CD4-positive, alpha-beta T cell treated with Interferon gamma for 1 hour (primary cell): ENCODE results near the gene FBXO31.

Experiments
- DNase-seq: peaks from one replicate; pipeline ENCODE4 v3.0.0-alpha.2; 2020

Gene FBXO31, protein sequence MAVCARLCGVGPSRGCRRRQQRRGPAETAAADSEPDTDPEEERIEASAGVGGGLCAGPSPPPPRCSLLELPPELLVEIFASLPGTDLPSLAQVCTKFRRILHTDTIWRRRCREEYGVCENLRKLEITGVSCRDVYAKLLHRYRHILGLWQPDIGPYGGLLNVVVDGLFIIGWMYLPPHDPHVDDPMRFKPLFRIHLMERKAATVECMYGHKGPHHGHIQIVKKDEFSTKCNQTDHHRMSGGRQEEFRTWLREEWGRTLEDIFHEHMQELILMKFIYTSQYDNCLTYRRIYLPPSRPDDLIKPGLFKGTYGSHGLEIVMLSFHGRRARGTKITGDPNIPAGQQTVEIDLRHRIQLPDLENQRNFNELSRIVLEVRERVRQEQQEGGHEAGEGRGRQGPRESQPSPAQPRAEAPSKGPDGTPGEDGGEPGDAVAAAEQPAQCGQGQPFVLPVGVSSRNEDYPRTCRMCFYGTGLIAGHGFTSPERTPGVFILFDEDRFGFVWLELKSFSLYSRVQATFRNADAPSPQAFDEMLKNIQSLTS

GRCh38 chr16:87383505-87384161 lies at the start of gene FBXO31:
FBXO31 (minus strand) TSS chr16:87383776; CDS start chr16:87383744, 32 bp downstream.
- DNase-seq, result peak; percentile 85

DNA sequence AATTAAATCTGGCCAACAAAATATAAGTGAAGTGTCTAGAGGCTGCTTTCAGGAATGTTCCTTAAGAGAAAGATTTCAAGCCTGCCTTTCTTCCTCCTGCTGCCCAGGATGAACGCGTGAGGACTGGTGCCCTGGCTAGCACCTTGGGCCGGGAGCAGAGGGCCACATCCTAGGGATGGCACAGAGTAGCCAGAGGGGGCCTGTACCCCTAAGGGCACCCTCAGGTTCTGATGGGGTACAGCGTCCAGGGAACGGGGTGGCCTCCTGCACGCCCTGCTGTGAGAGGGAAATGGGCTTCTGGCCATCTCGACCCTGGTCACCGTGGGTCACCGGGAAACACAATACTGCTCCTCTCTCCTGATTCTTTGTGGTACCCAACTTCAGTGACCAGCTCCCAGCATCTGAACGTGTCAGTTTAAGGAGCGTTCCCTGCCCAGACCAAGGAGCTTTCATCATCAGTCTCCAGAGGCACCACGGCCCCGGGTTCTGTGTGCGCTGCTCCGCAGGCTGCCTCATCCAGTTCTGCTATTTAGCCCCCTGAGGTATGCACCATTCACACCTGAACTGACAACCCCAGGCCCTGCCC lies 48.8 kb upstream of the FBXO31 start:
- DNase-seq, result no peak

DNA sequence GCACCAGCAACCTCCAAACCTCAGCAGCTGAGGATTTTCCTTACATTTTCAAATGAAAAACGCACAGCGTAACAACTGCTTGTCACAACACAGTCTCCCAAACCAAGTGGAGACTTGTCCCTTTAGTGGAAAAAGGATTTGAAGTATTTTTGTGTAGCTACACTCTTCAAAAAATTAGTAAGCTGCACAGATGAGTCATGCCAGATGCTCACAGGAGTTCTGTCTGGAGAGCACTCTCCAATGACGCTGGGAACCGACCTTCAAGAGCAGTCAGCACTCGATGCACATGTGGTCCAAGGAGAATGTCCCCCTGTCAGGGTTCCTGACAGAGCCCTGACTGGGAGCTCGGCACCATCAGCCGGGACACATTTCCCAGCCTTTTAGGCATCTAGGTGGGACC lies 48.4 kb upstream of the FBXO31 start:
- no peak for DNase-seq

- no peak for DNase-seq
These were observed 43.0 kb upstream of the FBXO31 start for GRCh38 chr16:87426423-87427215.

GRCh38 chr16:87425941-87426340 lies 42.4 kb upstream of the FBXO31 start:
- DNase-seq, result no peak

GRCh38 chr16:87424266-87424665 lies 40.7 kb upstream of the FBXO31 start:
- no peak for DNase-seq

DNA sequence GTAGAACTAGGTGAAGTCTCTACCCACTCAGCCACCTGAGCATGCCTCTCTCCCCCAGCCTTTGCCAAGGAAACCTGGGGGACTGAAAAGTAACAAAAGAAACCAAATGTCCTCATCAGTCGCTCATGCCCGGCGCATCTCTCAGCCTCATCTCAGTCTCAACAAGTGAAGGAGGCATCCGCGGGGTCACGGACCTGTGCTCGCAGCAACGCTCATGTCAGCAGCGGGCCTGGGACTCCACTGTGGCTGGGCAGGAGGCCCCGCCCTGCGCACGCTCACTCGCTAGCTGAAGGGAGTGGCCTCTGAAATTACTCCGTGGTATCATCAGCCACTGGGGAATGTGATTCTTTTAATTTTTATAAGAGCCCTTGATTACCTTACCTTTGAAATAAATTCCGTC lies 39.9 kb upstream of the FBXO31 start:
- DNase-seq, result no peak

DNA sequence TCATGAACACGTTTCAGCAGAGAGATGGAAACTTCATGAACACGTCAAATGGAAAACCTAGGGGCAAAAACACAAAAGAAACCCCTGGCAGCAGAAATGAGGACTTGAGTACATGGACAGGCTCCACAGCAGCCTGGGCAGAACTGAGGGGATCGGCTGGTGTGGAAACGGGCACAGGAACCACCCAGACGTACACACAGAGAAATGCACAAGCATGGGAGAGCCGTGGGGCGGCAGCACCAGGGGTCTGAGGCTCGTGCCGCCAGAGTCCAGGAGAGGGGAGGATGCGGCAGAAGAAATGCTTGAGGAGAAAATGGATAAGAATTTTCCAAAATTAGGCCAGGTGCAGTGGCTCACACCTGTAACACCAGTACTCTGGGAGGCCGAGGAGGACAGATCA lies 38.5 kb upstream of the FBXO31 start:
- DNase-seq, result no peak

DNA sequence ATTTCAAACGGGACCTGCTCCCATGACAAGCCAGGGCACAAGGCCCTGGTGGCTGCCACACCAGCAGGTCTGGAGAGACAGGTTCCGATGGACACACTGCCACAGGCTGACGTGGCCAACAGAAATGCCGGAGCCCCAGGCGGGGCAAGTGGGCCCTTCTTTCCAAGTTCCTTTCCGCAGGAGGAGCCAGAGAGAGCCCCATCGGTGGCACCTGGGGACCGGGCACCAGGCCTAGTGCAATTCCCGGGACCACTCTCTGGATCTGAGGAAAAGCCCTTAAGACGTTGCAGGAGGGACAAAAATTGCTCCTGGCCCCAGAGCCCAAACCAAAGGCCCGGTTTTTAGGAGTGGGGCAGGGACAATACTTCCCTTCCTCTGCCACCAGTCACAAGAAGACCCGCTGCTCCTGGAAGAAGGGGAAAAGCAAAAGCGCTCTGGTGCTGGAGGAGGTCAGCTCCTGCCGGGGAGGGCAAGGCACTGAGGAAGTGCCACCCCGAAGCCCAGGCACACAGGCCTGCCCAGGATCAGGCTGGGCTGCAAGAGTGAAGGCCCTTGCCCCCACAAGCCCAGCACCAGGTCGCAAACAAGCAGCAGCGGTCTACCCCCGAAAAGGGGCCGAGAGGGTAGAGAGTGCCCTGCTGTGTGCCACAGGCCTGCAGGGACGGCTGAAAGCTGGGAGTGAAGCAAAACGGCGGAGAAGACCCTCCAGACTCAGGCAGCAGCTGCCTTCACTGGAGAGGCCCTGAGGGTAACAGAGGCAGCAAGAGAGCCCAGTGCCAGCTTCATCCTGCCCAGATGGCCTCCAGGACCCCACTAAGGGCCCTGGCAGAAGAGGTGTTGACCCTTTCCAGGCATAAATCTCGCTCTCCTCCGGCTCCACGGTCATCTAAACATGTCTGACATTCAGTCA lies 37.7 kb upstream of the FBXO31 start:
- DNase-seq, result no peak

- no peak for DNase-seq
These were observed 36.7 kb upstream of the FBXO31 start for GRCh38 chr16:87420026-87421002.

DNA sequence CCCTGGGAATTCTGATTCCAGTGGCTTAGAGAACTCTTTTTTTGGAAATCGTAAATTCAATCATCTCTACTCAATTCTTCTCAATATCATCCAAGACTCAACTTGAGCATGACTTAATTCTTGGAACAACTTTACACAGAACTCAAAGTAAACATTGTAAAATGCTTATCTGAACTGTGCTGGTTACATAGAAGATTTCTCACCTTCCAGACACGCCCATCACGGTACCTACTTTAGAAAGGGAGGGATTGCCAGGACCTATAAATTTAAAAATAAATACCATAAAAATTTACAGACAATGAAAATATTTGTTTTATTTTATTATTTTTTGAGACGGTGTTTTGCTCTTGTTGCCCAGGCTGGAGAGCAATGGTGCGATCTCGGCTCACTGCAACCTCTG lies 35.1 kb upstream of the FBXO31 start:
- no peak for DNase-seq

- no peak for DNase-seq
These were observed 34.6 kb upstream of the FBXO31 start for GRCh38 chr16:87418216-87418615.

- no peak for DNase-seq
These were observed 33.9 kb upstream of the FBXO31 start for GRCh38 chr16:87417528-87417910.

DNA sequence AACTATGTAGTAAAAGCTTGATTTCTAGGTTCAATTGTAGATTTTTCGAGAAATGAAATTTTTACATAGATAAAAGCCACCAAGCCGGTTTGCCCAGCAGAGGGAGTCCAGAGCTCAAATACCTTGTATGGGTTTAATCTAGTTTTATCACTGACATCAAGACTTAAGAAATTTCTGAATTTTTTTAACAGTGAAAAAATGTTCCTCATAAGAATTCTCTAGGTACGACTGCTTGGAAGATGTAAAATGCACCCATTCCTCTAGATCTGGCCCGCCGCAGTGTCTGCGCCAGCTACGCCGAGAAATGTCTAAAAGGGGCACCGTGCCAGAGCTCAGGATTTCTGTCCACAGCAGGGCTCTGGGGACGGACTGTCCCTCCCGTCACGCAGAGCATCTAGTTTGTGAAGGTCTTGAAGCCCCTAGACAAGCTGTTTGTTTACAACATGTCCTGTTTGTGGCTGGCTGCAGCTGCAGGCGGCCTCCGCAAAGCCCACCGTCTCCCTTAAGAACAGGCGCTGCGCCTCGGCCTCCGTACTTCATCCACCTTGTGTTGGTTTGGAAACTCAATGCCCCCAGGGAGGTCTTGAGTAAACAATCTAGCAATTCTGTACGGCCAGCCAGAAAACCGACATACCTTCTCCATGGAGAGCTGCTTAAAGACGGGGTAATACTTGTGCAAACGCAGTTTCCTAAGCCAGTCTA lies 33.4 kb upstream of the FBXO31 start:
- no peak for DNase-seq

DNA sequence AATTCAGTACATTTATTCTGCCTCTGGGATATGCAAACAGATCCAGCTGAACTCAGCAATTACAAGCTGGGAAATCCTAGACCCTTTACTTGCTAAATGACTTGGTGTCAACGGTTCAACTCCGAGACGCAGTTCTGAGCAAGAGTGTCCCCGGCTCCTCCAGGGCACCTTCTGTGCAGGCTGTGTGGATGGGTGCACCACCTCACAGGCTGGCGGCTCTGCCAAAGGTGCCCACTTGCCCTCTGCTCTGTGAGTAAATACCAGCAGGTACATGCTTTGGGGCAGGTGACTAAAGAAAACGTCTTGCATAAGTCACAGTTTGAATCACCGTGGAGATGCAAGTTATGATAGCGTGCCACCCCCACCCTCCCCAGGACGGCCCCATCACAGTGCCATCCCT lies 31.9 kb upstream of the FBXO31 start:
- DNase-seq, result no peak

- no peak for DNase-seq
These were observed 30.7 kb upstream of the FBXO31 start for GRCh38 chr16:87414251-87414680.

DNA sequence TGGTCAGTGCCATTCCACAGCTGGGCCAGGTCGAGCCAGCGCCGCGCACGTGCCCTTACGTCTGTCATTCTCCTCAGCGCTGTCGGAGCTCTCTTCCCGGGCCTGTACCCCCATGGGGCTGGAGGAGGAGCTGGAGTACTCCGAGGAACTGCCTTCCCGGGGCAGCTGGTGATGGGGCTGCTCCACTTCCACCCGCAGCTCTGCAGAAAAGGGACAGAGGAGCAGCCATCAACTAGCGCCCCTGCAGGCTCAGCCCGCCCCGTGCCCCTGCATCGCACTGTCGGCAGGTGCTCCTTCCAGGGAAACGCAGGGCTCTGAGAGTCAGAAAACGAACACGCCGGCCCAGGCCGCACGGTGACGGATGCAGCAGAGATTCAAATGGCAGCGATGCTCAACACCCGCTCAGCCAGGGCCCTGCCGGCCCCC lies 29.4 kb upstream of the FBXO31 start:
- no peak for DNase-seq

DNA sequence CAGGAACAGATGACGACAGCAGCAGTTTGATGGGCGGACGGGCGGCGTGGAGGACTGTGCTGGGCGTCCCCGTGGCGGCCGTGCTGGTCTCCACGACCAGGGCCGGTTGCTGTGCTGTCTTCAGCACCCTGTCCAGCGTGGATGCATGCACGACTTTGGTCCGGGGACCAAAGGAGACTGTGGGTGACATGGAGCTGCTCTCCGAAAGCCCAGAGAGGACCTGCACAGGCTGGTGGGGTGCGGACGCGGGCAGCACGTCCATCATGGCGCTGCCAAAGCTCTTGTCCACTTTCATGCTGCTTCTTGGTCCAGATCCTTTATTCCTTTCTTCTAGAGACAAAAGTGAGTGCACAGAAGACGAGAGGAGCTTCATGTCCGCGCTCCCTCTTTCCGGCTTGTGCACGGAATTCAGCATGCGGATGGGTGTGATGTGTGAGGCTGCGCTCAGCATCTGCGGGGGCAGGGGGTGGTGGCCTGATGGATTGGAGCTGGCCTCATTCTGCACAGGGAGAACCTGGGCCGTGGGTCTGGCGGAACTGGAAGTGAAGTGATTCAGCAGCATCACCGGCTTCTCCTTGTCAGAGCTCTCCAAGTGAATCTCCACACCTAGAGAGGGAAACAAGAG lies 28.9 kb upstream of the FBXO31 start:
- no peak for DNase-seq
